Chondrocyte (in vitro differentiated cells): ENCODE data around the gene CDC42SE2. TPM values are rescaled to one million over a fixed set of nuclear protein-coding genes. Genes with fewer than 3 reads are reported as not detected.

Source experiments
- DNase-seq: peaks from one replicate; pipeline ENCODE4 v3.0.0; 2021; ENCODE audit warnings: mixed read lengths, low spot score
- H3K27ac Mint-ChIP-seq: one replicate; pipeline ENCODE4 v1.8.0; 2021; ENCODE audit warnings: mild to moderate bottlenecking, moderate library complexity, mixed read lengths; ENCODE audit not compliant: unreplicated experiment
- H3K27me3 Mint-ChIP-seq: 2 replicates; pipeline ENCODE4 v1.8.0; 2021; ENCODE audit warnings: low read depth, mixed read lengths
- H3K36me3 Mint-ChIP-seq: 2 replicates; pipeline ENCODE4 v1.8.0; 2021; ENCODE audit warnings: low read depth, mixed read lengths
- H3K4me1 Mint-ChIP-seq: 2 replicates; pipeline ENCODE4 v1.8.0; 2021; ENCODE audit warnings: low read depth, mild to moderate bottlenecking, mixed read lengths
- H3K4me3 Mint-ChIP-seq: one replicate; pipeline ENCODE4 v1.8.0; 2021; ENCODE audit warnings: mild to moderate bottlenecking, moderate library complexity, mixed read lengths; ENCODE audit not compliant: unreplicated experiment
- H3K9me3 Mint-ChIP-seq: 2 replicates; pipeline ENCODE4 v1.8.0; 2021; ENCODE audit warnings: low read depth, mixed read lengths
- CTCF ChIP-seq: fragments of 200-600 bp; sonication (generic); IDR thresholded peaks from 2 replicates; pipeline ENCODE4 v1.5.0; 2021; ENCODE audit warnings: antibody characterized with exemption, mild to moderate bottlenecking, moderate library complexity
- total RNA-seq: library from RNA; stranded (reverse); gene quantifications from 3 replicates; pipeline ENCODE4 v1.2.1, GENCODE V29; 2021

The CDC42SE2 gene
- total RNA-seq, 1 donor from 2014 or later: 23.7 TPM

- TF ChIP-seq CTCF: no peak
- peaks cover 1% of the 10 kb centered on the region for H3K36me3 Mint-ChIP-seq
- no peaks in the 10 kb centered on the region for H3K27me3 Mint-ChIP-seq
- H3K27ac Mint-ChIP-seq: no peak overlapping the region
- H3K4me1 Mint-ChIP-seq: peaks cover 16% of the 10 kb centered on the region
- DNase-seq: no peak
- no peak overlapping the region for H3K4me3 Mint-ChIP-seq
- H3K9me3 Mint-ChIP-seq: peaks cover 6% of the 10 kb centered on the region
Observed at GRCh38 chr5:131367219-131367860, 103.5 kb downstream of the CDC42SE2 start.

GRCh38 chr5:131368866-131369265, 105.0 kb downstream of the CDC42SE2 start:
- peaks cover 1% of the 10 kb centered on the region for H3K36me3 Mint-ChIP-seq
- TF ChIP-seq CTCF: no peak
- peak overlapping the region; percentile 25 for H3K27ac Mint-ChIP-seq
- DNase-seq: no peak
- H3K9me3 Mint-ChIP-seq: peaks cover 6% of the 10 kb centered on the region
- H3K27me3 Mint-ChIP-seq: no peaks in the 10 kb centered on the region
- no peak overlapping the region for H3K4me3 Mint-ChIP-seq
- peaks cover 16% of the 10 kb centered on the region for H3K4me1 Mint-ChIP-seq

DNA sequence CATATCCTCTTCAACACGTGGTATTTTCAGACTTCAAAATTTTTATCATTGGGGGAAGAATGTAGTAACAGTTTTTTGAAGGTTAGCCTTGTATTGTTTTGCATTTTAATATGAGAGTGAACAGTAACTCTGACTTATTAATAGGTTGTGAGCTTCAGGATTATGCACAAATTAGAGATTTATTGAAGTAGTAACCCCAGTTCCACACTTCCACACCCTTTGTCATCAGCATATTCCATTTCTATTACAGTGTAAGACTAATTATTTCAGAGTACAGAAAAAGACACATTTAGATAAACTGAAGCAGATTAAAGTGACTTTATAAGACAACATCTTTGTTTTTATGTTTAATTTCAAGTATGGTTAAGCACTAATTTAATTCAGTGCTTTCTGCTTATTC, 105.7 kb downstream of the CDC42SE2 start:
- no peak overlapping the region for H3K4me3 Mint-ChIP-seq
- H3K27ac Mint-ChIP-seq: no peak overlapping the region
- H3K9me3 Mint-ChIP-seq: peaks cover 6% of the 10 kb centered on the region
- peaks cover 1% of the 10 kb centered on the region for H3K36me3 Mint-ChIP-seq
- DNase-seq: no peak
- peaks cover 13% of the 10 kb centered on the region for H3K4me1 Mint-ChIP-seq
- no peaks in the 10 kb centered on the region for H3K27me3 Mint-ChIP-seq
- TF ChIP-seq CTCF: no peak

- H3K4me1 Mint-ChIP-seq: peaks cover 28% of the 10 kb centered on the region
- no peak overlapping the region for H3K27ac Mint-ChIP-seq
- H3K4me3 Mint-ChIP-seq: no peak overlapping the region
- no peaks in the 10 kb centered on the region for H3K27me3 Mint-ChIP-seq
- no peak for DNase-seq
- no peak for TF ChIP-seq CTCF
- peaks cover 6% of the 10 kb centered on the region for H3K9me3 Mint-ChIP-seq
- H3K36me3 Mint-ChIP-seq: peaks cover 1% of the 10 kb centered on the region
Observed at GRCh38 chr5:131371835-131372234, 108.0 kb downstream of the CDC42SE2 start.

- H3K27ac Mint-ChIP-seq: no peak overlapping the region
- H3K27me3 Mint-ChIP-seq: no peaks in the 10 kb centered on the region
- H3K9me3 Mint-ChIP-seq: no peaks in the 10 kb centered on the region
- no peak for TF ChIP-seq CTCF
- peaks cover 33% of the 10 kb centered on the region for H3K4me1 Mint-ChIP-seq
- H3K4me3 Mint-ChIP-seq: no peak overlapping the region
- DNase-seq: no peak
- H3K36me3 Mint-ChIP-seq: no peaks in the 10 kb centered on the region
Observed at GRCh38 chr5:131373265-131373664, 109.4 kb downstream of the CDC42SE2 start.
